PC-9 (cell line): Measurements from ENCODE around the gene DBN1. TPM values are rescaled to one million over a fixed set of nuclear protein-coding genes. Genes with fewer than 3 reads are reported as not detected.

Experiments used
- BruUV-seq: library from RNA; stranded (reverse); fragments of 400-500 nt; replicated peaks from 2 replicates; lab custom pipeline; 2021; lab: Mats Ljungman, UMichigan
- CTCF ChIA-PET: fragments of 300-600 bp; sonication (Branson Sonifier 250); formaldehyde crosslinking; loops from one replicate; lab custom pipeline; 2022; ENCODE audit warnings: antibody characterized with exemption; lab: Charles Lee
- POLR2A ChIA-PET: fragments of 300-600 bp; sonication (Branson Sonifier 250); formaldehyde crosslinking; loops from one replicate; lab custom pipeline; 2022; ENCODE audit warnings: antibody characterized with exemption; ENCODE audit not compliant: unreplicated experiment; lab: Charles Lee
- DNase-seq, 2 experiments: peaks; one replicate each; pipeline versions ENCODE4 v3.0.0 to v3.0.0-alpha.2; 2015 to 2022; ENCODE audit warnings: mixed read lengths in 1 of 2
- H2AFZ ChIP-seq: fragments of 200-600 bp; sonication (generic); 2 replicates; pipeline ENCODE4 v1.8.1; 2017; ENCODE audit warnings: antibody characterized with exemption
- H3F3A ChIP-seq: fragments of 200-600 bp; sonication (generic); 2 replicates; pipeline ENCODE4 v1.8.1; 2017; ENCODE audit warnings: antibody characterized with exemption, mild to moderate bottlenecking, low read depth; ENCODE audit not compliant: insufficient read depth
- H3K27ac ChIP-seq: fragments of 200-600 bp; sonication (generic); 2 replicates; pipeline ENCODE4 v1.6.1; 2016; ENCODE audit warnings: mixed run types
- H3K27me3 ChIP-seq: fragments of 200-600 bp; sonication (generic); 2 replicates; pipeline ENCODE4 v1.6.1; 2016; ENCODE audit warnings: low read depth, mixed run types; ENCODE audit not compliant: insufficient read depth
- H3K36me3 ChIP-seq: fragments of 200-600 bp; sonication (generic); 2 replicates; pipeline ENCODE4 v1.6.1; 2016; ENCODE audit warnings: low read depth, mixed run types
- H3K4me1 ChIP-seq: fragments of 200-600 bp; sonication (generic); replicated peaks from 2 replicates; pipeline ENCODE4 v1.6.1; 2016; ENCODE audit warnings: mixed run types; ENCODE audit not compliant: insufficient read depth
- H3K4me2 ChIP-seq: fragments of 200-600 bp; sonication (generic); 2 replicates; pipeline ENCODE4 v1.6.1; 2017; ENCODE audit warnings: mixed run types
- H3K4me3 ChIP-seq: fragments of 200-600 bp; sonication (generic); 2 replicates; pipeline ENCODE4 v1.6.1; 2016; ENCODE audit warnings: mixed run types
- H3K79me2 ChIP-seq: fragments of 200-600 bp; sonication (generic); 2 replicates; pipeline ENCODE4 v1.6.1; 2017; ENCODE audit warnings: low read depth, mixed run types
- H3K9me2 ChIP-seq: fragments of 200-600 bp; sonication (generic); 2 replicates; pipeline ENCODE4 v1.8.1; 2017; ENCODE audit warnings: mild to moderate bottlenecking; ENCODE audit not compliant: insufficient read depth
- H3K9me3 ChIP-seq: fragments of 200-600 bp; sonication (generic); 2 replicates; pipeline ENCODE4 v1.8.1; 2016; ENCODE audit warnings: low read depth; ENCODE audit not compliant: insufficient read depth
- H4K20me1 ChIP-seq: fragments of 200-600 bp; sonication (generic); 2 replicates; pipeline ENCODE4 v1.8.1; 2017; ENCODE audit not compliant: insufficient read depth
- EZH2 ChIP-seq: fragments of 200-600 bp; sonication (generic); IDR thresholded peaks from 2 replicates; pipeline ENCODE4 v1.8.0; 2017; ENCODE audit warnings: antibody characterized with exemption, low read depth
- intact Hi-C: fragments of 100-400 bp; cut with micrococcal nuclease; formaldehyde crosslinking; loops from one replicate; pipeline ENCODE4 v1.10.0; 2022; ENCODE audit not compliant: unreplicated experiment
- total RNA-seq: library from RNA; stranded (reverse); gene quantifications from 2 replicates; pipeline ENCODE4 v1.2.3, GENCODE V29; 2021
- TF ChIP-seq, protein P1 (sequence below): fragments of 200-600 bp; sonication (generic); conservative IDR thresholded peaks from 2 replicates; pipeline ENCODE4 v1.6.1; 2017; ENCODE audit warnings: mixed run types, antibody characterized with exemption, mild to moderate bottlenecking, moderate library complexity

DBN1 gene
- total RNA-seq, 1 experiment from 2014 or later, result 144 TPM

GRCh38 chr5:177471610-177472356 lies 1.7 kb downstream of the DBN1 start:
- Histone ChIP-seq H3K4me2 (peak overlapping the region; percentile 97), H3F3A (peaks cover 35% of the 10 kb centered on the region), H3K4me1 (peaks cover 22% of the 10 kb centered on the region), H3K4me3 (peak overlapping the region; percentile 79), H4K20me1 (peaks cover 24% of the 10 kb centered on the region), H3K27me3 (no peaks in the 10 kb centered on the region), H3K36me3 (no peaks in the 10 kb centered on the region), H3K79me2 (peaks cover 21% of the 10 kb centered on the region; the same call in 1 of the 2 replicates), H2AFZ (no peak overlapping the region), H3K27ac (no peak overlapping the region), H3K9me3 (no peaks in the 10 kb centered on the region), H3K9me2 (no peaks in the 10 kb centered on the region)
- BruUV-seq, result TSS peak; percentile 55
- TF ChIP-seq EZH2, result no peak
- TF ChIP-seq, protein P1, sequence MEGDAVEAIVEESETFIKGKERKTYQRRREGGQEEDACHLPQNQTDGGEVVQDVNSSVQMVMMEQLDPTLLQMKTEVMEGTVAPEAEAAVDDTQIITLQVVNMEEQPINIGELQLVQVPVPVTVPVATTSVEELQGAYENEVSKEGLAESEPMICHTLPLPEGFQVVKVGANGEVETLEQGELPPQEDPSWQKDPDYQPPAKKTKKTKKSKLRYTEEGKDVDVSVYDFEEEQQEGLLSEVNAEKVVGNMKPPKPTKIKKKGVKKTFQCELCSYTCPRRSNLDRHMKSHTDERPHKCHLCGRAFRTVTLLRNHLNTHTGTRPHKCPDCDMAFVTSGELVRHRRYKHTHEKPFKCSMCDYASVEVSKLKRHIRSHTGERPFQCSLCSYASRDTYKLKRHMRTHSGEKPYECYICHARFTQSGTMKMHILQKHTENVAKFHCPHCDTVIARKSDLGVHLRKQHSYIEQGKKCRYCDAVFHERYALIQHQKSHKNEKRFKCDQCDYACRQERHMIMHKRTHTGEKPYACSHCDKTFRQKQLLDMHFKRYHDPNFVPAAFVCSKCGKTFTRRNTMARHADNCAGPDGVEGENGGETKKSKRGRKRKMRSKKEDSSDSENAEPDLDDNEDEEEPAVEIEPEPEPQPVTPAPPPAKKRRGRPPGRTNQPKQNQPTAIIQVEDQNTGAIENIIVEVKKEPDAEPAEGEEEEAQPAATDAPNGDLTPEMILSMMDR, result no peak
- intact Hi-C loops, result loop anchor here (2.0 kb wide), 1 partner anchor 15 kb away; no protein-coding TSS in a partner anchor
- ChIA-PET POLR2A (interaction anchor here (0.5 to 2.1 kb wide), 4 partner anchors 16 to 26 kb away, joined by 3 to 6 read pairs (median 4); no protein-coding TSS in a partner anchor), CTCF (interaction anchor here (0.7 to 1.1 kb wide), 3 partner anchors 14 to 29 kb away, joined by 3 read pairs; no protein-coding TSS in a partner anchor)
- DNase-seq, result no peak

- Histone ChIP-seq H3K27ac (no peak overlapping the region), H3K4me3 (no peak overlapping the region), H3K79me2 (peaks cover 21% of the 10 kb centered on the region; the same call in 1 of the 2 replicates), H4K20me1 (peaks cover 24% of the 10 kb centered on the region), H3F3A (peaks cover 35% of the 10 kb centered on the region), H3K4me2 (peak overlapping the region; percentile 97), H2AFZ (no peak overlapping the region), H3K9me2 (no peaks in the 10 kb centered on the region), H3K27me3 (no peaks in the 10 kb centered on the region), H3K9me3 (no peaks in the 10 kb centered on the region), H3K4me1 (peaks cover 22% of the 10 kb centered on the region), H3K36me3 (no peaks in the 10 kb centered on the region)
- no peak for DNase-seq
- BruUV-seq, result TSS peak; percentile 27
- TF ChIP-seq, protein P1, result no peak
- TF ChIP-seq EZH2, result no peak
- ChIA-PET POLR2A (interaction anchor here (0.5 to 2.1 kb wide), 2 partner anchors 23 to 25 kb away, joined by 3 to 6 read pairs; no protein-coding TSS in a partner anchor), CTCF (interaction anchor here (0.7 to 1.1 kb wide), 2 partner anchors 14 to 29 kb away, joined by 3 read pairs; no protein-coding TSS in a partner anchor)
- intact Hi-C loops, result loop anchor here (2.0 kb wide), 1 partner anchor 14 kb away; no protein-coding TSS in a partner anchor
Measured at GRCh38 chr5:177470759-177471536, 2.5 kb downstream of the DBN1 start.
